ENCODE data around the gene MYO10. TPM values are rescaled to one million over a fixed set of nuclear protein-coding genes. Genes with fewer than 3 reads are reported as not detected.

The MYO10 gene
- total RNA-seq, 3 donors from 2014 or later = 8.6 to 22.6 (median 21.2) TPM

GRCh38 chr5:16807547-16807864 lies 128.6 kb downstream of the MYO10 start:
- Histone ChIP-seq H3K36me3 (no peaks in the 10 kb centered on the region), H3K9me3 (no peaks in the 10 kb centered on the region), H3K4me1 (peaks cover 0 to 3% of the 10 kb centered on the region in 2 donors), H3K4me3 (no peak overlapping the region), H3K27ac (no peak overlapping the region), H3K27me3 (no peaks in the 10 kb centered on the region)
- DNase-seq (ENCODE audit: low spot score in 2 of 2) = no peak
- TF ChIP-seq CTCF (IDR thresholded peaks at IDR 0.05) (no peak), POLR2A (IDR thresholded peaks at IDR 0.05) (no peak), POLR2AphosphoS5 (IDR thresholded peaks at IDR 0.05) (no peak)
- intact Hi-C loops (cut with DNase I; ENCODE audit: low total_unique reads) = loop anchor here (5.0 kb wide), 1 partner anchor 380 kb away; no protein-coding TSS in a partner anchor

GRCh38 chr5:16806711-16807546 lies 129.2 kb downstream of the MYO10 start:
- no peak for DNase-seq (ENCODE audit: low spot score in 2 of 2)
- intact Hi-C loops (cut with DNase I; ENCODE audit: low total_unique reads) = loop anchor here (5.0 kb wide), 1 partner anchor 380 kb away; no protein-coding TSS in a partner anchor
- Histone ChIP-seq H3K9me3 (no peaks in the 10 kb centered on the region), H3K27ac (no peak overlapping the region), H3K27me3 (no peaks in the 10 kb centered on the region), H3K4me3 (no peak overlapping the region), H3K4me1 (peaks cover 0 to 3% of the 10 kb centered on the region in 2 donors), H3K36me3 (no peaks in the 10 kb centered on the region)
- no peak for TF ChIP-seq POLR2AphosphoS5 (IDR thresholded peaks at IDR 0.05)

- TF ChIP-seq POLR2A (IDR thresholded peaks at IDR 0.05) = no peak
- no peak for TF ChIP-seq POLR2AphosphoS5 (IDR thresholded peaks at IDR 0.05)
- TF ChIP-seq CTCF (IDR thresholded peaks at IDR 0.05) = no peak
- peaks cover 0 to 3% of the 10 kb centered on the region in 2 donors for H3K4me1 ChIP-seq
- intact Hi-C loops (cut with DNase I; ENCODE audit: low total_unique reads) = loop anchor here (5.0 kb wide), 1 partner anchor 382 kb away; no protein-coding TSS in a partner anchor
- DNase-seq (ENCODE audit: low spot score in 2 of 2) = no peak
- H3K36me3 ChIP-seq = no peaks in the 10 kb centered on the region
- H3K9me3 ChIP-seq = no peaks in the 10 kb centered on the region
- H3K27me3 ChIP-seq = no peaks in the 10 kb centered on the region
- no peak overlapping the region for H3K4me3 ChIP-seq
- no peak overlapping the region for H3K27ac ChIP-seq
These were observed 130.6 kb downstream of the MYO10 start for GRCh38 chr5:16805486-16805885.

- no peak overlapping the region for H3K4me3 ChIP-seq
- no peak overlapping the region for H3K27ac ChIP-seq
- H3K27me3 ChIP-seq = no peaks in the 10 kb centered on the region
- H3K4me1 ChIP-seq = no peaks in the 10 kb centered on the region
- no peak for DNase-seq (ENCODE audit: low spot score in 2 of 2)
- intact Hi-C loops (cut with DNase I; ENCODE audit: low total_unique reads) = no loop called here
- H3K36me3 ChIP-seq = no peaks in the 10 kb centered on the region
- H3K9me3 ChIP-seq = no peaks in the 10 kb centered on the region
- TF ChIP-seq POLR2A (IDR thresholded peaks at IDR 0.05) (no peak), CTCF (IDR thresholded peaks at IDR 0.05) (no peak)
These were observed 132.3 kb downstream of the MYO10 start for GRCh38 chr5:16803831-16804230.

- TF ChIP-seq CTCF (IDR thresholded peaks at IDR 0.05) (no peak), POLR2A (IDR thresholded peaks at IDR 0.05) (no peak), POLR2AphosphoS5 (IDR thresholded peaks at IDR 0.05) (no peak)
- intact Hi-C loops (cut with DNase I; ENCODE audit: low total_unique reads) = no loop called here
- Histone ChIP-seq H3K27ac (no peak overlapping the region), H3K4me1 (no peaks in the 10 kb centered on the region), H3K9me3 (no peaks in the 10 kb centered on the region), H3K27me3 (no peaks in the 10 kb centered on the region), H3K36me3 (no peaks in the 10 kb centered on the region), H3K4me3 (no peak overlapping the region)
- no peak for DNase-seq (ENCODE audit: low spot score in 2 of 2)
These were observed 135.6 kb downstream of the MYO10 start for GRCh38 chr5:16800477-16800876.

Measured in breast epithelium (tissue), 4 donors.